GM19468 (cell line): ENCODE results near the gene RHBDD1.

Experiments
- ATAC-seq: cut with Tn5 transposase; IDR thresholded peaks from one replicate; pipeline ENCODE4 v1.9.1; 2021; ENCODE audit warnings: mild to moderate bottlenecking, moderate library complexity, moderate number of reproducible peaks; ENCODE audit not compliant: unreplicated experiment; ENCODE audit errors: extremely low read depth

RHBDD1 gene

DNA sequence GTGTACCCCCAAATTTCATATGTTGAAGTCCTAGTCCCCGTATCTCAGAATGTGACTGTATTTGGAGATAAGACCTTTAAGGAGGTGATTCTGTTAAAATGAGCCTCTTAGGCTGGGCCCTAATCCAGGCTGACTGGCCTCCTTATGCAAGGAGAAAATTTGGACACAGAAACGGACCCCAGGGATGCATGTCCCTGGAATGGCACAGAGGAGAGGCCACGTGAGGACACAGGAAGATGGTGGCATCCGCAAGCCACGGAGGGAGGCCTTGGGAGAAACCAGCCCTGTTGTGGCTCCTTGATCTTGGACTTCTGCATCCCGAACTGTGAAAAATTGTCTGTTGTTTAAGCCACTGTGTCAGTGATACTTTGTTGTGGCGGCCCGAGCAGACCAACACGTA is 177.5 kb downstream of the RHBDD1 start:
- no peak for ATAC-seq

DNA sequence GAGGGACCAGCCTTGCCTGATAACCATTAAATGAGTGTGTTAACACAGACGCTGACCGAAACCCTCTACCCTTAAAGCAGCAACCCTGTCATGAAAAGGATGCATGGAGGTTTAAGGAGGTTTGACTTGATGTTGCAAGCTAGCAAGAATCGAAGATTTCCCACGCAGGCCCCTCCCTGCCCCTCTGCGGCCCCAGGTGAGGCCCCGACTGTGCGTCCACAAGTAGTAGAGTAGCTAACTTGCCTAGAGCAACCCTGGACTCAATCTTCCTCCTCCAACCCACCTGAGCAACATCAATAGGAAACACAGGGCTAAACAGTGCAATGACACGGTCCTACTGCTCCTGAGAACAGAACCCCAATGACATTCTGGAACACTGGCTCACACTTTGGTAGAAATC is 178.0 kb downstream of the RHBDD1 start:
- no peak for ATAC-seq

DNA sequence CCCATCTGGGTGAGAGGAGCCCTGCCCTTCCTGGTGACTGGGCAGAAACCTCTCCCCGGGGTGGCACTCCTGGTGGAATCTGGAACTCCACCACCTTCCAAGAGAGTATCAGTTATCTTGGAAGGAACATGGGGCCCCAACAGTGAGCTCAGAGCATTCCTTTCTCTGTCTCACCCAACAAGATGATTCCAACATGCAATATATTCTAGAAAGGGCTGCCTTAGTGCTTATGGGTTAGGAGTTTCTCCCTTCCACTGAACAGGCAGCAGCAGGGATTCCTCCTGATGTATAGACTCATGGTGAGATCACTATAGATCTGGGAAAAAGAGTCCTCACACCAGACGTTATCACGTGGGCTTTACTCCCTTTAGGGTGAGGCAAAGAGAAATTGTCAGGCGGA is 181.0 kb downstream of the RHBDD1 start:
- no peak for ATAC-seq

DNA sequence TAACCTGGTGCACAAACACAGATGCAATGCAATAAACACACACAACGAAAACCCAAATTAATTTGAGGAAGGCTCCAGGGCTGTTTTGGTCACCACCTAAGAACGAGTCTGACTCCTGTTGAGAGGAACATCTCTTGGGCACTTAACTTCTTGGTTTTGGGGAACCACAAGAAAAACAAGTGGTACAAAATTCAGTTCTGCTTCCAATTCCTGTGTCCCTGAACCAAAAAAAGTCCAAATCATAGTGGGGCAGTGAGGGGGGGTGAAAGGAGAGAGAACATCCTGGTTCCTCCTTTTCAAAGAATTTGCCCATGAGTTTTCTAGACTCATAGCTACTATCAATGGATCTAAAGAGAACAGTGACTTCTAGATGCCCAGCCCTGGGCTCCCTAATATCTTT is 184.6 kb downstream of the RHBDD1 start:
- no peak for ATAC-seq

DNA sequence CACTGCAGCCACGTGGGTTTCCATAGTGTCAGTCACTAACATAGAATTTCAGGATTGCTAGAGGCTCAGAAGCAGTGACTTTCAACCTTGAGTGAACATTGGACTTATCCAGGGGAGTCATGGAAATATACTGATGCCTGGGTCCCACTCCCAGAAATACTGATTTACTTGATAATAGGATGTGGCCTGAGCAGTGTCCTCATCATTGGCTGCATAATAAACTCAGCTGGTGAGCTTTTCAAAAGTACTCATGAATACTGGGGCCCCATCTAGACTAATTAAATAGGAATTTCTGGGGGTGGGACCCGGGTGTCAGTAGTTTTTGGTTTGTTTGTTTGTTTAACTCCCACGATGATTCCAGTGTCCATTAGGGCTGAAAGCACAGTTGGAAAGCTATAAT is 186.8 kb downstream of the RHBDD1 start:
- no peak for ATAC-seq

DNA sequence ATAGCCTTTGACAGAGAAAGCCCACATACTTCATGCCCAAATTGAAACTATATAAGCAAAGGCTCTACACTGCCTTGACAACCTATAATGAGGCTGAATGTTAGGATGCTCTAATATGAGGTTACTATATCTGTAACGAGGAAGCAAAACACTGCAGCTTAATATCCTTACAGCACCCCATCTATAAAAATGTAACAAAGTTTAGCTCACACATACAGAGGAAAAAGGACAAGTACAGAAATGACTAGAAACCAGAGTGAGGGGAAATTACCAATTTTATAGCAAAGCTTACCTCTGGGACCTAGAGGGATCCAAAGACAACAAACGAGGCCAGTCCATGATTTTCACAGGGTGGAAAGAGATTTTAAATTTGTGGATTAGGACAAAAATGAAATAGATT is 189.7 kb downstream of the RHBDD1 start:
- ATAC-seq, result no peak

DNA sequence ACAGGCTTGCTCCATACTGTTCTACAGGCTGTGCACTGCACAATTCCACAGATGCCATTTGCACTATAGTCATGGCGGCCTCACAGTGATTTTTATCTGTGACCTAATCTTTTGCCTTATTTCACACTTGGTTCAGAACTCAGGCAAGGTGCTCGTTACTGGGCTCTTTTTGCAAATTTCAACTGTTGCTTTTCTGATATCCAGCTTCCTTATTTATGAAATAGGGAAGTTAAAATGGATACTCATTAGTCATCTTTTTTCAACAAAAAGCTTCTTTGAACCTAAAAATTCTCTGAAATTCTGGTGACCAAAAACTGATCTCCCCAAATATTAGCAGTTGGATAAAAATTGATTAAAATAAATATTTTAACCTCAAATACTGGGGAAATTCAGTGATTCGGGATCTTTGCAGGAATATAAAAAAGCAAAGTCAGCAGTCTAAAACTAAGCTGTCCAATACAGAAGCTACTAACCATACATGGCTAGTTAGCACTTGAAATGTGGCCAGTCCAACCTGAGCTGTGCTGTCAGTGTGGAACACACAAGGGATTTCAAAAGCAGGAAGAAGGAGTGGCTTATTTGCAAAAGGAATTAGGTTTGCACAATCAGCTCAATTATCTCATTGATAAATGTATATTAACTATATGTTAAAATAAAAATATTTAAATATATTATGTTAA is 193.7 kb downstream of the RHBDD1 start:
- ATAC-seq, result no peak

DNA sequence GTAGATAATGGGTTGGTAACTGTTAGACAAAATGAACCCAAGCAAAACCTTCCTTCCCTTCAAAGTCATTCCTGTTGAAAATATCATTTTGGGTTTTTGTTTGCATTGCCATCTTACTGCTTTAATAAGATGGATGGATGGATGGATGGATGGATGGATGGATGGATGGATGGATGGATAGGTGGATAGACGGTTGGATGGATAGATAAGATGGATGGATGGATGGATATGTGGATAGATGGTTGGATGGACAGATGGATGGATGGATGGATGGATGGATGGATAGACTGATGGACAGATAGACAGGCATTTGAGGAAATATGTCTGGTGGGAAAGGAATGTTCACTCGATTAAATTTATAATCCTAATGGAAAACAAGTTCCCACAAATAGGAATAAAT is 194.9 kb downstream of the RHBDD1 start:
- no peak for ATAC-seq

DNA sequence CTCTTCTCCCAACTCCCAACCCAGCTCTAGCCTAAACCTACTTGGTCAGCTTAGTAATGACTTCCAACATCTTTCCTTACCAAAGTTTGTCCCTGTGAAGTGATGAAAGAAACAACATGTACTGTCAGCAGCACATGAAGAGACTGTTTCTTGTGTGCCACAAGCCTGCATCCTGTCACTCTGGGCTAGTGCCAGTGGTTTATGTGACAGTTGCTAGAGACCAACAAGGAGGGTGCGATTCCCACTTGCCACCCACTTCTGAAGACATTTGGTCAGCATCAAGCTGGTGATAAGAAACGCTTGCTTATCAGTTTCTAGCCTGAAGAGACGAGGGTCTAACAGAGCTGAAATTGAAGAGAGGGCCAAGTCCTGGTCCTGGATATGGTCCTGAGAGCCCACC is 195.5 kb downstream of the RHBDD1 start:
- ATAC-seq, result no peak

DNA sequence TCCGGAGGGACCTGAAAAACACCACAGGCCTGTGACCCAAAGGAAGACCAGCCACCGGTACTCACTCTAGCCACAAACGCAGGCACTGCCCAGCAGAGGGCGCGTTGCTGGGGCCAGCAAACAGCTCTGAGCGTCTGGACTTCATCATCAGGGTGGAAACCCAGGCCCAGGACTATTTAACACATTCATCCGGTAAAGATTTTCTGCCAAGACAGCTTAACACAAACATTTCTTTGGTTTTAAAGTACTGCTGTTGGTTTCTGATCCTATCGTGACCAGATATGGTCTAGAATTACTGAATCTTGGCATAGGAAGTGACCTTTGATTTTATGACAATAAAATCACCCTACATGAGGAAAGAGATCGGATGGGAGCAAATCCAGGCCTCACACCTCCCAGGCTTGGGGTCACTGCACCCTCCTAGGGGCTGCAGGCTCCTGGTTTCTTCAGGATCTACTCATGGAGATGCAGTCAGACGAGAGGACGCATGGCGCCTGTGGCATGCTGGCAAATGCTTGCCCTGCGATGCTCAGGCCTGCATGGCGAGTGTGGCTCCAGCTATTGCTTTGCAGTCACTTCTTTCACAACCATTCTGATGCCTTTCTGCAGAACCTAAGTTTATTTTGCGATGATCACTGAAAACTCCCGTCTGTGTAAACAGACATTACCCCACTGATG is 197.8 kb downstream of the RHBDD1 start:
- ATAC-seq, result peak; percentile 33

DNA sequence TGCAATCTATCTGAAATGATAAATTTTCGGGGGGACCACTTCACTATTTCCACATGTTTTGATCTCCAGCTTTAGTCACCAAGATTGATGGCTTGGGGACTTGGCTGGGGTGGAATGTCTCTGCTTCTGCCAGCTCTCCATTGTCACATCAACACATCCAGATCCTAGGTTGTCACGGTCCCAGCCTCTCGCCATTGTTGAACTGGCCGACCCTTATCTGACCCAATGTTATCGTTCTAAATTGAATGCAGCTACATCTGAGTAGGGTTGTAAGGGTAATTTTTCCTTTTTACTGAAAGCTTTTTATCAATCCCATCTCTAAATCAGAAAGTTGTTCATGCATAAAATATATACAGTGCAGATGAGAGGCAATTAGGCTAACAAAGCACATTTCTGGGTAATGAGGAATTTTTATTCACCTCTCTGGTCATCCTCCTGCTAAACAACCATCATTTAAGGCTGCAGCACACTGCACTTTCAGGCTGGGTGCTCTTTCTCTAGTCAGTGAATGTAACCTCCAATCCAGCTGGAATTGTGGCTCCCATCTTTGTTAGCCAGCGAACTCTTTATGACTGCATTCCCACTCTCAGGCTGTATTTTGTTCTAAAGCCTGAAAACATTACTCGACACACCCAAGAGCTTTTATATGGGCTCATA is 200.0 kb downstream of the RHBDD1 start:
- ATAC-seq, result no peak

DNA sequence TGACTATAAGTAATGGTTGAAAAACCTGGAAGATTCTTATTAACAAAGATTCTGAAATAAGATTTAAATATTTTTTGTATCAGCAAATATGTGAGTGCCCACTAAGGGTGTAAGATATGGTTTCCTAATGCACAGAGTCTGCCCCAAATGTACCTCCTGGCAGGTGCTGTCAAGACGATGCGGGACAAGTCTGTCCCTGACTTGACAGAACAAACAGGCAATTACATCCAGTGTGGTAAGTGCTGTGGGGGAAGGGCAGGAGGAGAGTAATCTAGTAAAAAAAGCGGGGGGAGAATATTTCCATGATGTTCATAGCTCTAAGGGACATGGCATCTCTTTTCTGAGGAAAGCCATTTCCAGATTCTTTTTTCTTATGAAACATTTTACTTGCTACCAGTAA is 200.7 kb downstream of the RHBDD1 start:
- no peak for ATAC-seq

DNA sequence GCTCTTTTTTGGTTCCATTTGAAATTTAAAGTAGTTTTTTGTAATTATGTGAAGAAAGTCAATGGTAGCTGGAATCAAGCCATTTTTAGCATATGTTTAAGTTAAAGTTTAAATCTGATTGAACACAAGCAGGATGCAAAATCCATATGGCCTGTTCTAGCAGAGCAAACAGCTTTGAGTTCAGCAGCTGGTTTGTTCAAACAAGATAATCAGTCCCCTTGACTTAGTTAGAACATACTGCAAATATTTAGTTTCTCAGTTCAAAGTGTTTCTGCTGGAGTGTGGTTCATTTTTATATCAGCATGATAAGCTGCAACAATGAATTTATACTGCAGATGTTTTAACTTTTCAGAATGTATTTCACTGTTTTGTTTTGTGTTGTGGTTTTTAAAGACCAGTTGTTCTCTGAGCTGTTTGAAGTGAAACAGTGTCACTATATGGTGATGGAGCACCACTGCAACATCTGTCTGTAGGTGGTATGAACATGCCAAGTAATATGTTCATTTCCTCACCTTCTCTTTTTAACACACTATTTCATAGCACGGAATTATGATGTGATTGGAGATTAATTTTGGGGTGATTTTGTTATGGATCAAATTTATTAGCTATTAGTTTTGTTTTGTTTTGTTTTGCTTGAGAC is 202.8 kb downstream of the RHBDD1 start:
- ATAC-seq, result no peak

DNA sequence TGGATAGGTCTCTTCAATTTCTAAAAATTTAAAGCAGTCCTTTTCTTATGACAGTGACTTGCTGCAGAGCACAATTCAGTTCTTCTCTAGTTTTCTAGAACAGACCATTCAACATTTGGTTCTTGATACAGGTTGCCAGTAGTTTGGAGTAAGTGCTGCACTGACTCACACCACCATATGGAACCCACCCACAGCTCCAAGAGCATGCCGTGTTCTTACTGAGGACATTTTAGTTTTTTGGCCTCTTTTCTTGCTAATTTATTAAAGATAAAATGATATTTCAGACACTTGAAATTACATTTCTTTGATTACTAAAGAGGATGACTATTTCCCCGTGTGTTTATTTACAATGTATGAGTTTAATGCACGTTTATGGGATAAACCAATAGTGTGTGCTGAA is 208.1 kb downstream of the RHBDD1 start:
- ATAC-seq, result no peak
